ENCODE data around the gene C1QL4. TPM values are rescaled to one million over a fixed set of nuclear protein-coding genes. Genes with fewer than 3 reads are reported as not detected.

Gene C1QL4
- total RNA-seq, 2 donors from 2014 or later = not detected

DNA sequence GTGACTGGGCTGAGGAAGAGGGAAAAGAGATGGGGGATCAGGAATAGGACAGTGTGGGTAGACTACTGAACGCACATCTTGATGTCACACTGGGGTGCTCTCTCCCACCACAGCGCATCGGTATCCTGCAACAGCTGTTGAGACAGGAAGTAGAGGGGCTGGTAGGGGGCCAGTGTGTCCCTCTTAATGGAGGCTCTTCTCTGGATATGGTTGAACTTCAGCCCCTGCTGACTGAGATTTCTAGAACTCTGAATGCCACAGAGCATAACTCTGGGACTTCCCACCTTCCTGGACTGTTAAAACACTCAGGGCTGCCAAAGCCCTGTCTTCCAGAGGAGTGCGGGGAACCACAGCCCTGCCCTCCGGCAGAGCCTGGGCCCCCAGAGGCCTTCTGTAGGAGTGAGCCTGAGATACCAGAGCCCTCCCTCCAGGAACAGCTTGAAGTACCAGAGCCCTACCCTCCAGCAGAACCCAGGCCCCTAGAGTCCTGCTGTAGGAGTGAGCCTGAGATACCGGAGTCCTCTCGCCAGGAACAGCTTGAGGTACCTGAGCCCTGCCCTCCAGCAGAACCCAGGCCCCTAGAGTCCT lies 6.9 kb downstream of the C1QL4 start:
- no peak overlapping the region for H3K4me3 ChIP-seq
- no peak overlapping the region for H3K27ac ChIP-seq
- DNase-seq (no peak), ATAC-seq (no peak)
- WGBS, 2 donors = 88 to 96% methylated on average over 5 to 7 of the region's 7 CpGs
- no peaks in the 10 kb centered on the region for H3K27me3 ChIP-seq
- intact Hi-C loops (cut with DNase I) = loop anchor here (10.0 kb wide), 1 partner anchor 175 kb away; no protein-coding TSS in a partner anchor
- H3K9me3 ChIP-seq = no peaks in the 10 kb centered on the region
- H3K4me1 ChIP-seq = peaks cover 10% of the 10 kb centered on the region
- H3K36me3 ChIP-seq (replicated peaks in 1 of 2; ENCODE audit: insufficient read depth in 1 of 2, low read depth in 2 of 2) = no peaks in the 10 kb centered on the region
- TF ChIP-seq, protein P1, sequence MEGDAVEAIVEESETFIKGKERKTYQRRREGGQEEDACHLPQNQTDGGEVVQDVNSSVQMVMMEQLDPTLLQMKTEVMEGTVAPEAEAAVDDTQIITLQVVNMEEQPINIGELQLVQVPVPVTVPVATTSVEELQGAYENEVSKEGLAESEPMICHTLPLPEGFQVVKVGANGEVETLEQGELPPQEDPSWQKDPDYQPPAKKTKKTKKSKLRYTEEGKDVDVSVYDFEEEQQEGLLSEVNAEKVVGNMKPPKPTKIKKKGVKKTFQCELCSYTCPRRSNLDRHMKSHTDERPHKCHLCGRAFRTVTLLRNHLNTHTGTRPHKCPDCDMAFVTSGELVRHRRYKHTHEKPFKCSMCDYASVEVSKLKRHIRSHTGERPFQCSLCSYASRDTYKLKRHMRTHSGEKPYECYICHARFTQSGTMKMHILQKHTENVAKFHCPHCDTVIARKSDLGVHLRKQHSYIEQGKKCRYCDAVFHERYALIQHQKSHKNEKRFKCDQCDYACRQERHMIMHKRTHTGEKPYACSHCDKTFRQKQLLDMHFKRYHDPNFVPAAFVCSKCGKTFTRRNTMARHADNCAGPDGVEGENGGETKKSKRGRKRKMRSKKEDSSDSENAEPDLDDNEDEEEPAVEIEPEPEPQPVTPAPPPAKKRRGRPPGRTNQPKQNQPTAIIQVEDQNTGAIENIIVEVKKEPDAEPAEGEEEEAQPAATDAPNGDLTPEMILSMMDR (IDR thresholded peaks at IDR 0.05) = no peak
- no peak for TF ChIP-seq POLR2A (IDR thresholded peaks at IDR 0.05)

DNA sequence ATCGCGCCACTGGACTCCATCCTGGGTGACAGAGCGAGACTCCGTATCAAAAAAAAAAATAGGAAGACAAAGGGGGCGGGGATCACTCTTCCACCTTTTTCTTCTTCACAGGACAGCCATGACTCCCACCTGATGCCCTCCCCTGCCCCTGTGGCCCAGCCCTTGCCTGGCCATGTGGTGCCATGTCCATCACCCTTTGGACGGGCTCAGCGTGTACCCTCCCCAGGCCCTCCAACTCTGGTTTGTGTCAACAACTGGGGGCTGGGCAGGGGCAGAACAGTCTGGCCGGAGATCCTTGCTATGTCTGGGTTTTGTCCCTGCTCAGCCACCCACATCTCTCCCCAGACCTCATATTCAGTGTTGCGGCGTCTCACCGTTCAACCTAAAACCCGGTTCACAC lies 8.2 kb downstream of the C1QL4 start:
- no peaks in the 10 kb centered on the region for H3K9me3 ChIP-seq
- no peaks in the 10 kb centered on the region for H3K36me3 ChIP-seq (replicated peaks in 1 of 2; ENCODE audit: insufficient read depth in 1 of 2, low read depth in 2 of 2)
- peaks cover 10% of the 10 kb centered on the region for H3K4me1 ChIP-seq
- 90% methylated on average over 12 of the region's 12 CpGs for WGBS, 2 donors
- TF ChIP-seq, protein P1 (IDR thresholded peaks at IDR 0.05) = no peak
- no peak for TF ChIP-seq POLR2A (IDR thresholded peaks at IDR 0.05)
- no peak for ATAC-seq
- intact Hi-C loops (cut with DNase I) = no loop called here
- H3K4me3 ChIP-seq = no peak overlapping the region
- H3K27ac ChIP-seq = no peak overlapping the region
- no peaks in the 10 kb centered on the region for H3K27me3 ChIP-seq
- DNase-seq = no peak

DNA sequence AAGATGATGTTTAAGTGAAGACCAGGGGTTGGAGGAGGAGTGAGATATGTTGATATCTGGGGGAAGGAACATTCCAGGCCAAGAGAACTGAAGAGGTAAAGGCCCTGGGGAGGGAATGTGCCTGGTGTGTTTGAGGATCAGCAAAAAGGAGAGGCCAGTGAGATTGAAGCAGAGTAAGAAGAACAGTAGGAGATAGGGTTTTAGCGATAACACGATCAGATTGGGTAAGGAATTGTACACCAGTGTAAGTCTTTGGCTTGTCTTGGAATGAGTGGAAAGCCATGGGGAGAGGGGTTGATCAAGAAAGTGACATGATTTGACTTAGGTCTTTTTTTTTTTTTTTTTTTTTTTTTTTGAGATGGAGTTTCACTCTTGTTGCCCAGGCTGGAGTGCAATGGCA lies 9.1 kb downstream of the C1QL4 start:
- Histone ChIP-seq H3K27ac (no peak overlapping the region), H3K9me3 (no peaks in the 10 kb centered on the region), H3K27me3 (no peaks in the 10 kb centered on the region), H3K4me1 (peaks cover 16% of the 10 kb centered on the region), H3K4me3 (no peak overlapping the region), H3K36me3 (replicated peaks in 1 of 2; ENCODE audit: insufficient read depth in 1 of 2, low read depth in 2 of 2) (no peaks in the 10 kb centered on the region)
- TF ChIP-seq, protein P1 (IDR thresholded peaks at IDR 0.05) = no peak
- no peak for TF ChIP-seq POLR2A (IDR thresholded peaks at IDR 0.05)
- no peak for DNase-seq
- no peak for ATAC-seq
- intact Hi-C loops (cut with DNase I) = no loop called here
- WGBS, 2 donors = 91 to 92% methylated on average over 2 of the region's 2 CpGs

DNA sequence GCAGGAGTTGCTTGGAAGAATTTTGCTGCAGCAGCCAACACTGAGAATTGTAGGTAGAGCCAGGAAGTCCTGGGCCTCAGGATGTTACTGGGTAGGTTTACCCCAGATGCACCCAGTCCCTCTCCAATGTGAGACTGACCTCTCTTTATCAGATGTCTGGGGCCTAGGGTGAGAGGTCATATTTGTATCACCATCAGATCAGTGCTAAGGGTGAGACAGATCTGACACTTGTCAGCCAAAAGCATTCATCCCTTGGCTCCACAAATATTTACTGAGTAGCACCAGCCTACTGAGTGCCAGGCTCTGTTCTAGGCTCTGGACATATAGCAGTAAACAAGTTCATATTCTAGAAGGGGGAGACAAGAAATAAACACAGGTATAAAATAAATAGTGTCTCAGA lies 9.6 kb downstream of the C1QL4 start:
- Histone ChIP-seq H3K36me3 (replicated peaks in 1 of 2; ENCODE audit: insufficient read depth in 1 of 2, low read depth in 2 of 2) (no peaks in the 10 kb centered on the region), H3K27me3 (no peaks in the 10 kb centered on the region), H3K27ac (no peak overlapping the region), H3K4me3 (no peak overlapping the region), H3K4me1 (peaks cover 17% of the 10 kb centered on the region), H3K9me3 (no peaks in the 10 kb centered on the region)
- intact Hi-C loops (cut with DNase I) = no loop called here
- DNase-seq (no peak), ATAC-seq (no peak)
- no peak for TF ChIP-seq POLR2A (IDR thresholded peaks at IDR 0.05)
- TF ChIP-seq, protein P1 (IDR thresholded peaks at IDR 0.05) = no peak

DNA sequence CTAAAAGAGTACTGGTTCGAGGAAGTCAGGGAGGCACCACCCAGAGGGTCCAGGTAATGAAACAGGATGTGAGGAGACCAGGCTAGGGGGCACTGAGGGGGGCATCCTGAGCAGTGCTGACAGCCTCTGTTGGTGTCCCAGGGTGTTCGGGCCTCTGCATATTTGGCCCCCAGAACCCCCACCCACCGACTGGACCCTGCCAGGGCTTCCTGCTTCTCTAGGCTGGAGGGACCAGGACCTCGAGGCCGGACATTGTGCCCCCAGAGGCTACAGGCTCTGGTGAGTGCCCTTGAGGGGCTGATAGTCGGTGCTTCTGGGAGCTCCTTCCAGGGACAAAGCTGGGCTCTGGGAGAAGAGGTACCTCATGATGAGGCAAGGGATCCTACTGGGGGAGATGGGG lies 11.4 kb downstream of the C1QL4 start:
- 67 to 87% methylated on average over 2 to 5 of the region's 6 CpGs for WGBS, 2 donors
- H3K27me3 ChIP-seq = no peaks in the 10 kb centered on the region
- no peak overlapping the region for H3K4me3 ChIP-seq
- H3K36me3 ChIP-seq (replicated peaks in 1 of 2; ENCODE audit: insufficient read depth in 1 of 2, low read depth in 2 of 2) = no peaks in the 10 kb centered on the region
- peaks cover 13% of the 10 kb centered on the region for H3K4me1 ChIP-seq
- no peak overlapping the region for H3K27ac ChIP-seq
- intact Hi-C loops (cut with DNase I) = no loop called here
- no peaks in the 10 kb centered on the region for H3K9me3 ChIP-seq
- ATAC-seq (no peak), DNase-seq (no peak)
- TF ChIP-seq, protein P1 (IDR thresholded peaks at IDR 0.05) = no peak
- no peak for TF ChIP-seq POLR2A (IDR thresholded peaks at IDR 0.05)
